ENCODE measurements around the gene CDH2.

Gene CDH2

DNA sequence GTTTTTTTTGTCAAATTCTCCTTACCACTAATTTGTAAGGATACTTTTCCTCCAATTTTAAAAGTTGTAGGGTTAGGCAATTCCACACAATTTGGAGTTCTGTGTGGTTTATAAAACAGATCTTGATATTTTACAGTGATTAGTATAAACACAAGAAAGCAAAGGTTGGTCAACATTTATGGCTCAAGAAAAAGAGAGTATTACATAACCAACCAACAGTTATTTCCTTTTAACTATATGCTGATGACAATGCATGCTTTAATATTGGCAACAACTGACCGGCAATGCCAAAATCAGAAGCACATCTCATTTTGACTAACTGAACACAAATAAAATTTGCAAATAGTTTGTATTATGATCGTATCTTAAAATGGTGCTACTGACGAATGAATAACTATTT, 137.2 kb downstream of the CDH2 start:
- DNase-seq, result no peak

DNA sequence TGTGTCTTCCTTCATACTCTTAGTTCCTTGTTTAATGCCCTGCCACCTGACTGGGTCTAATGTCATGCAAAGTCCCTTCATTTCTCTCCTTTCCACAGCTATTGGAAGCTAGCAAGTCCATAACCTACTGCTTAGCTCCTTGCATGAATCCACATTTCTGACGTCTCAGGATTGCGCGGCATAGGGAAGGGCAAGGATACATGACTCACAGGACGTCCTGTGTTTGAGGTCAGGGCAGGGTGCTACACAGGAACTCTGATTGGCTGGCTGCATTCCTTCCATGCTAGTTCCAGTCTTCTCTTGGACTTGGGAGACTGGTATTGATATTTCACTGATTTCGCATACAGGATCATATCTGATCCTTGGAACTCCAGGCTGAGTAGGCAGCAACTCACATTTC, 137.9 kb downstream of the CDH2 start:
- DNase-seq, result no peak

DNA sequence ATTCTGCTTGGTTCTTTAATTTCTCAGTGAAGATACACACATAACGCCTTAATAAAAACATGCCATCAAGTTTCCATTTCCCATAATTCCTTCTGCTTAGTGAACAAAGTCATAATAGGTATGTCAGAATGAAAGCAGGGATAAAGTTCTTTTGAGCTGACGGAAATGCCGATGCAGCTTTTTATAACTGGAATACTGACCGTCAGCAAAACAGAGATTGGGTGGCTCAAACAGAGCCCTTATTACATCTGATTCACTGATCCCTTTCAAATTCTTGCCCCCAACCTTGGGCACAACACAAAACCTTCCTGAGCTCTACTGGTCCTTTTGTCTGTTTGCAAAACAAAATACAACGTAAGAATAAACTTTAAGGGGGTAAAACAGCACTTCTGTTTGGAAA, 140.4 kb downstream of the CDH2 start:
- DNase-seq, result no peak

DNA sequence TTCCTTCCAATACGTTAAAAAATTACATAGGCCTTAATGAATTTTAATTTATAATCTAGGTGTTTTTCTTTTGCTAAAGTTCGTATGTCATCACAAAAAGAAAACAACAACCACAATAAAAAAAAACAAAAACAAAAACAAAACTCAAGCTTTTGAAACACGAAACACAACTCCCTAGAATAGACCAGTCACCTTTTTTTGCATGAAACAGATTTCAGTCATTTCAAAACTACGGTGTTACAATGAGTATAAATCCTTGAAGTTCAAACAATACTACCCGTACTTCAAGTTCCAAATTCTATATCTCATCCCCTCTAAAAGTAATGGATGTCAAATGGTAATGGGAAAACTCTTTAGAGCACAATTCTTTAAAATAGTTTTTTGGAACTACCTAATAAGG, 142.4 kb downstream of the CDH2 start:
- DNase-seq, result no peak

DNA sequence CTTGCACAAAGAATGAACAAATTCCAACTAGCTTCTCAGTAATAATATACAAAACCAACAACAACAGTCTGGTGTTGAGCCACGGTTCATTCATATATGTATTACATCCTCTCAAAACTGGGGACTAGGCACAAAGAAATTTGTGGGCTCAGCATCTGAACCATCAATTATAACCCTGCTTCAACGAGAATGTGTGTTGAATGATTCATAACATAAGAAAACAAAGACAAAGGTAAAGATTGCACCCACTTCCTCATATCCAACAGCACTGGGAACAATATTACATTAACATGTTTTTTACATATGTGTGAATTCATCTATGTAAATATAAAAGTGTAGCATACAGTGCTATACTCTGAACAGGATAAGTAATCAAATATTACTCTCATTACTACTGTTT, 144.8 kb downstream of the CDH2 start:
- DNase-seq, result no peak

DNA sequence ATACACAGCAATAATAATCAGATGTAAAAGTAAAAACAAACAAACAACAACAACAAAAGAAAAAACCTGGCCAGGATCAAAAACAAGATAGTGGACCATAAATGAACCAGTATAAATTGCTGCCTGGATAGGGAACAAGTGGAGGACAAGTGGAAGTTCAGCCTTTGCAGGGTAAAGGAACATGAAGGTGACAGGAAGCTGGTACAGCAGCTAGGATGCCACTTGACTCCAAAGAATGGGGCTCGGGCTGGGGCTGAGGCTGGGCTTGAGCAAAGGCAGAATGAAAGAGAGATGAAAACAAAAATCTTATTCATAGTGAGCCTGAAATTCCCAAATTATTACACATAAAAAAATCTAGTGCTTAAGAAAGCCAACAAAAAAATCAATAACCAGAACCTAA, 146.5 kb downstream of the CDH2 start:
- no peak for DNase-seq

DNA sequence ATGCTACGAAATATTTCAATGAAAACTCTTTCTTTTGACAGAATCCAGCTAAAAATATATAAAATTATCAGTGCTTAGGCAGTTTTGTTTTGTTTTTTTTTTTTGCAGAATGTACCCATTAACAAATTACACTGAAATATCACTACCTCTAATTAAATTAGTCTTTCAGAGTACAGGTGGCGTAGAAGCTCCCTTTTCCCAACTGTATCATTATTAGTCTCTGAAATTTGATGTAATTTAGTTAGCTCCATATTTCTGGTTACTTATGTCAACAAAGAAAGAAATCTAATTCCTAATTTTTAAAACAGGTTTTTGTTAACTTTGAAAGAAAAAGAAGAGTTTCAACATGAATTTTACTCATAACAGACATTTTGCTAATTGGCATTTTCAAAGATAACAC, 149.2 kb downstream of the CDH2 start:
- no peak for DNase-seq

DNA sequence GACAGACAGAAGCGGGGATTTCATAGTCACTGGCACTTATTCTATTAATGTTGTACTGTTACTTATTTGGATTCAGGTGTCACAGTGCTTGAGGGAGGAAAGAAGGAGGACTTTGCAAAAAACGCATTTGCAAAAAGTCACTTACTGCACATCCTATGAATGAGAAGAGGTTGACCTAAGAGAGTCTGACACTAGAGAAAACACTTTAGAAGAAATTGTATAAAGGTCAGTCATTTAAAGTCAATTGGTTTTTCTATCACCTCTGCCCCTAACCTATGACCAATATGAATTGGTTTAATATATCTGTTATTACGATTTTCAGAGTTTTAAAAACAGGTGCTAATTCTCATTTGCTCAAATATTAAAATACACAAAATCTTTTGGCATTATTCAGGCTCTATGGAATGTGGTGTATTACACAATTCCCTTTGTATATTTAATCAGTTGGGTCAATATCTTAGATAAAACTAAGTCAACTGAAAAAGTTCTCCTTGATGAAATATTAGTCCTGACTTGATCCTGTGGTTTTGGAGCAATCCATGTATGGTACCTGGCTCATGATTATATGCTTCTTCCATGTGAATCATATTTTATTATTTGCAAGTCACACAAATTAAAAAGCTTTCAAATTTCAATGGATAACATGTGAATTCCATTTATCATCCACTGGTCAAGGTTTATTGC, 157.4 kb downstream of the CDH2 start:
- no peak for DNase-seq

DNA sequence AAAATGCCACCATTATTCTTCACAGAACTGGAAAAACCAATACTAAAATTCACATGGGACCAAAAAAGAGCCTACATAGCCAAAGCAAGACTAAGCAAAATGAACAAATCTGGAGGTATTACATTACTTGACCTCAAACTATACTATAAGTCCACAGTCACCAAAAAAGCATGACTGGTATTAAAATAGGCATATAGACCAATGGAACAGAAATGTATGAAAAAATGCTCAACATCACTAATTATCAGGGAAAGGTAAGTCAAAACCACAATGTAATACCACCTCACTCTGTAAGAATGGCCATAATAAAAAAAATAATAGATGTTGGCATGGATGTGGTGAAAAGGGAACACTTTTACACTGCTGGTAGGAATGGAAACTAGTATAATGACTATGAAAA, 158.6 kb downstream of the CDH2 start:
- no peak for DNase-seq

DNA sequence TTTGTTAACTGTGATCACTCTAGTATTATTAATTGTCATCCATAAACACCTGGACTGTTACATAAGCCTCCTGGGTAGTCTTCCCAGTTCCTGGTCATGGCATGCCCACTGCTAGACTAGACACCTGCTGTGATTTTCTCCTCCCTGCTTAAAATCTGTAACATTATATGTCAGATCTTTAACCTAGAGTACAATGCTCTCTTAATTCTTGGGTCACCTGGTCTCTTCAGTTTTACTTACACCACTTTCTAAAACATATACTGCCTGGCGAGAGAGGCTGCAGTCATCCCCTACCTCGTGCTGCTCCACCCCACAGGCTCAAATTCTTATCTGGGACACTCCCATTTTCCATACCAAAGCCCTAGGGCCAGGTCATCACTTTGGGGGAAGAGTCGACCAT, 161.3 kb downstream of the CDH2 start:
- DNase-seq, result no peak

DNA sequence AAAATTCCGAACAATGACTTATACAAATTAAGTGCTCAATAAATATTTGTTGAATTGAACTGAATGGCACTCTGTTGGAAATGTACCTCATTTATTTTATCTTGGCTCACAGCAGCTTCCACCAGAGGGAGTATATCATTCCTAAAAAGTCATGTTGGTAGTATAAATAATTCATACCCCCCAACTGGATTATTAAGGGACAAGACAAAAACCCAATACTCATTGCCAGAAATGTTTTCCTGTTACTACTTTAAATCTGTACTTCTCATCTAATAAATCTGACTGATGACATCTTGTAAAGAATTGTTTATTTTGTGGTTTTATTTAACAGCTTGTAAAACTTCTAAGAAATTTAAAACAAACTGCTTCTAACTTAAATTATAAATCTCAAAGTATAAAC, 163.9 kb downstream of the CDH2 start:
- DNase-seq, result peak; percentile 6

DNA sequence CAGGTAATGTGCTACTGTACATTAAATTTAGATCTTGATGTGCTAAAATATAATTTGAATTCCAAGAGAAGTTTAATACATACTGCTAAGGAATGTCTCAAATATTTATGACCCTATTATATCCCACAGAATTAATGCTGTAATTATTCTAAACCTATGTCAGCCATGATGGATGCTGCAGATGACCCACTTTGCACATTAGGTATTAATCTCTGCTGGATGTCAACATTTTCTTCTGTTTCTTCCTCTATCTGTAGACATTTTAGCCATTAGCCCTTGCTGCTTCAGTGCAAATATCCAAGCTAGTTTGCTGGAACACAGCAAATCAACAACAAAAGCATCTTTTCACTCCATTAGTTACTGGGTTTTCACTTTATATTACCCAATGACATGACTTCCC, 164.6 kb downstream of the CDH2 start:
- no peak for DNase-seq

DNA sequence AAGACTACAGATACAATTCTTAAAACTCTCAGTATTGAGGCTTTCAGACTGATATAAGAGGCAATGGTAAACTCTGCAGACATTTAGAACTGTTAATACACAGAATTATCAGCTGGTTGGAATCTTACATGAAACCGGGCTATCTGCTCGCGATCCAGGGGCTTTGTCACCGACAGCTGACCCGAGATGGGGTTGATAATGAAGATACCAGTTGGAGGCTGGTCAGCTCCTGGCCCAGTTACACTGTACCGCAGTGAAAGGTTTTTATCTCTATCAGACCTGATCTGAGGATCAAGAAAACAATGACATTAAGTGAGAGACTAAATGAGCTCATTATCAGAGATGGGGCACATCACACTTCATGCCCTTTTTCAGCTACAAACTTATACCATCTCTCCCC, 167.3 kb downstream of the CDH2 start:
- no peak for DNase-seq

DNA sequence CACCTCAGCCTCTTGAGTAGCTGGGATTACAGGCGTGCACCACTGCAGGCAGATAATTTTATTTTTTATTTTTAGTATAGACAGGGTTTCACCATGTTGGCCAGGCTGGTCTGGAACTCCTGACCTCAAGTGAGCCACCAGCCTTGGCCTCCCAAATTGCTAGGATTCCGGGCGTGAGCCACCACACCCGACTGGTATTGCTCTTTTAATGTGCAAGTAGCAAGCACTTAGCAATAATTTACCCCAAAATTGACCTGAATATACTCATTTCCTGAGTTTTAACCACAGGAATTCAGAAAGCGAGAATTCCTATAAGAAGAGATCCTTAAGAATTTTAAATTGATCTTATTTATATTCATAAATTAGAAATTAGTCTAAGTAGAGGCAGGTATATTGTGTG, 169.1 kb downstream of the CDH2 start:
- no peak for DNase-seq

DNA sequence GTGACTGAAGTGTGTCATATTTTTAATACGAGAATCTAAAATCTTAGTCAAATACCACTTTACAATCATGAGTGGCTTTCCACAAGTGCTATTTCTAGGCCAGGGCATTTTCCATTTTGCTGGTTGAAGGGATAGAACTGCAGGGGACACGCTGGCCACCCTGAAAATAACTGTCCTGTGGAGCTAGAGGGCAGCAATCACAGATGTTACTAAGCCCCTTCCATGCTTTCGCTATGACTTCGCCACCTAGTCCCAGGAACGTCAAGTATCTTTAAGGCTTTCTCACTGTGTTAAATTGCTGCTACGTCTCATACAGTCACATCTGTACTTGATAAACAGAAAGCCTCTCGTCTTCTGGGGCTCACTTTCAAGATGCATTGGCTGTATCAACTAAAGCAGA, 171.8 kb downstream of the CDH2 start:
- no peak for DNase-seq

DNA sequence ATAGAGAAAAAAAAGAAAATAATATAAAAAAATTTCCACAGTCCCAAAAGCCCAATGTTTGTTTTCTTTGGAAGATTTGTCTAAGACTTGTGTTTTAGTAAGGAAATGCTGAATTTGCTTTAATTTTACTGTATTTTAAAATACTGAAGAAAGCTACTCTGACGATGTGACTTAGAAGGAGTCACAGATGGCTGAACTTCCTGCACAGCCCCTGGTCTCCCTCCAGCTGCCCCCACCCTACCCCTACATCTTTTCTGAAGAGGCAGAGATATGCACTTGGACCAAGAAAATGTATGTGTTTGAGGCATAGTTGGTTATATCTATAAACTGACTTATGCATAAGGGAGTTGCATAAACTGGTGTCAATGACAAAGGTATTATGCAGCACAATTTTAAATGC, 172.3 kb downstream of the CDH2 start:
- no peak for DNase-seq

DNA sequence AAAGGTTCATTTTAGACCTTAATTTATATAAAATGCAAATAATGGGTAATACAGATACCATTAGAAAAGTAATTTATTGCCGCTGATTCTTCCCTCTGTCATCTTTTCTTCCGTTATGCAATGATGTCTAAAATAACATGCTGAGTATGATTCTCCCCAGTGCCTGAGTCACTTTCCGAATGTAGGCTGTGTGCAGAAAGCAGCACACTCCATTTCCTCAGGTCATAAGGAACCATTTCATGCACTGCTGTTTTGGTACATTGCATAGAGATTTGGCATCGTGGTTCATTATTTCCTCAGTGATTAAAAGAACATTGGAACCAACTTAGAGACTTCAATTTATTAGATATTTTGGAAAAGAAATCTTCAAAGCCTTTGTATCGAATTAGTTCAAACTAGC, 173.5 kb downstream of the CDH2 start:
- no peak for DNase-seq

DNA sequence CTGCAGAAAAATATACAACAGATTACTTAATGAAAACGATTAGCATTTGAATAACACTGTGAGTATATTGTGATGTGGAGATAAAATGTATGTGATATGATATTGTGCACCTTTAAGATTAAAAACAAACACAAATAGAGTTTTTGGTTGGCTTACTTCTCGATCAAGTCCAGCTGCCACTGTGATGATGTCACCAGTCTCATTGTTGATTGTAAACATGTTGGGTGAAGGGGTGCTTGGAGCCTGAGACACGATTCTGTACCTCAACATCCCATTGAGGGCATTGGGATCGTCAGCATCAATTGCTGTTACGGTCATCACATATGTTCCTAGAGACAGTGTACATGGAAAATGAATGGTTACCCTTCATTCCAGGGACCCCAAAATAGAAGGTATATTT, 174.1 kb downstream of the CDH2 start:
- DNase-seq, result no peak

DNA sequence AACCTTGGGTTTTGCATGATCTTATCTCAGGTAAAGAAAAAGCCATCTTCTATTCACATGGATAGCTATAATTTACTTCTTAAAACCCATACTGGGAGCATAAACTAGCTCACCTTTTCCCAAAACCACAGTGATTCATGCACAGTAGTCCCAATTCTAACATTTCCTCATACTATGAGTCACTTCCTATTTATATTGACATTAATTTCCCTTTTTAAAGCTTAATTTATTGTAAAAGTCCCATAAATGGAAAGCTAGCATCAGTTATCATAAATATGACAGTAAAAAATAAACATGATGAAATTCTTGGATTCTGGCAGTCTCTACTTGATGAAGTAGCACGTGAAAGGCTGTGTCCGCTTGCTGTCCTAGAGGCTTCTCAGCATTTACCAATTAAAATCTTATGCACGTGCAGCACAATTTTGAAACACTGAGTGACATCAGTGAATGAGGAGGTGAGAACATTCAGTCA, 180.1 kb downstream of the CDH2 start:
- no peak for DNase-seq

DNA sequence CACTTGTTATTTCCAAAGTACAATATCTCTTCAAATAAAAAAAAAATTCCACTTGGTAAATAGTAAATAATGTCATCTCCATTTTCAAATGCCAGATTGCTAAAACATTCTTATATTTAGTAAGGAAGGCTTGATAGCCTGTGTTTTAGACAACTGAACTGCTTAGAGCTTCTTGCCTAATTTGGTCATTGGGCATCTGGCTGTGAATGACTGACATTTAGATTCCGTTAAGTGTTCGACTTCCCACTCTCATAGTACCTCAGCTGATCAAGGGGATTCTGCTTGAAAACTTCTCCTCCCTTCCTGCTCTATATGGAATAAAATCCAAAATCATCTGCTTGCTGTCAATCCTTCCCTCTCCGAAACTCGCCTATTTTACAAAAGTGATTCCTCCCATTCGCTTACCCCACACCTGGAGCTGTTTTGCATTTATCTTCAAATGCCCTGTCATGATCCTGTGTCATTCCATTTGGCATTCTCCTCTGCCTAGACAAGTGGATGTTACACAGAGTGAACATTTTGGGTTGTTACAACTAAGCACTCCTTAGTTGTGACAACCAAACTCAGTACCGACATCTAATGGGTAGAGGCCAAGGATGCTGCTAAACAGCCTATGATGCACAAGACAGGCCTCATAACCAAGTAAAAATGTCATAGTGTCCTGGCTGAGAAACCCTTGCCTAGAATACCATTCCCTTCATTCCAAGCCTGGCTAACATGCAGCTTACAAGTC, 181.0 kb downstream of the CDH2 start:
- DNase-seq, result no peak

DNA sequence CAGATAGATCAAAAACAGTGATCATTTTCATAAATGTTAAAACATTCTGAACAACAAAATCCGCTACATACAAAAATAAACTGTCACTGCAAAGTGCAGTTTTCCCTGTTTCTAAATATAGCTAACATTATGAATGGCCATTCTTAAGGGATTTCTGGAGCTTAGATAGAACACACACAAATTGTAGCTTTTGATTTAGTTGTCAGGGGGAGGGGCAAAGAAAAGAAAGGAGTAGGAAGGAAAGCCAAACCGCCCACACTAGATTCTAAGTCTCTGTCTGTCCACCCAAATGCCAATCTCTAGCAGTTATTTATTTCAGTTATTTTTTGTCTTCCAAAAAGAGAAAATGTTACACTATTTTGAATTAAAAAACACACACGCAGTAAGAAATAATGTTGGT, 182.4 kb downstream of the CDH2 start:
- no peak for DNase-seq

DNA sequence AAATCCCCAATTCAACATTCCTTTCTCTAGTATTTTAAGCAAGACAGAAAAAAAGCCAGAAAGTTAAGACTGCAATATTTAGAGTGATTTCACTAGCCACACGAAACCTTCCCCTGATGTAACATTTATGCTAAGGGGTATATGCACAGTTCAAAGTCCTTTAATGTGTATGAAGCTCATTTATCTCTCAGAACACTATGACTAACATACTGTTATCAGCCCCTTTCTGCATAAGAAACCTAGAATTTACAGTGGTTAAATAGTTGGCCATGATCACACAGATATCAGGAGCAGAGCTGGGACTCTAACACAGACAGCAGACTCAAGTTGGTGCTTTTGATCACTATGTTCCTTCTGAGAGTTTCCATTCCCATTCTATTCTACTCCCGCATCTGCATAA, 185.5 kb downstream of the CDH2 start:
- no peak for DNase-seq

DNA sequence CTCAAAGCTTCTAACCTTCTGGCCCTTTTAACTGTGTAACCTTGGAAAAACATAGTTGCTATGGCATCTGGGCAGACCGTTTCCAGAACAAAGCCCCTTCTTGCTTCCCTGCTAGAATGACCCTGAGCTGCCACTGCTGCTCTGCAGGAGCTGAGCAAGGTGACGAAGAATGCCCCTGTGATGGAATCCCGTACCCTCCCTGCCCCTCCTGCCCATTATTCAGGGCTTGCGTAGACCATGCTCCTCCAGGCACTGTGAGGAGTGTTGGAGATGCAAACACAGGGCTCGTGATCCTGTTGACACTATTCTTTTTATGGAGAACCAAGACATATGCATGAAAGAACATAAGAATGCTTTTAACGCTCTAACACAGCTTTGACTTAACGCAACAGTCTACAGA, 191.1 kb downstream of the CDH2 start:
- DNase-seq, result no peak

DNA sequence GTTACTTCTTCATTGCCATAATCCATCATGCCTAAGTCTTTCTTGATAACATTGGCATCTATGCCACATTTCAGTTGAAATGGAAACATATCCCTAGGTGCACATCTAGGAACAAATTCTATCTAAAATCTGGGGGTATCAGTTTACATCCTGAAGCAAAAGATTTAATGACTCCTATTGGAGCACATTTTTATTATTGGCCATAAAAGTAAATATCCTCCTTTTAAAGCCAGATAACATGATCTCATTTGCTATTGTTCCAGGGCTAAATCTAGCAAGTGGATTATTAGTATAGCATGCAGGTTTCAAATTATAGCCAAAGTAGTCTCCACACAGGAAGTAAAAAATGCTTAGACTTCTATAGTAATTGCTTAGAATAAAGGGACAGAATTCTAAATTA, 193.2 kb downstream of the CDH2 start:
- DNase-seq, result no peak

DNA sequence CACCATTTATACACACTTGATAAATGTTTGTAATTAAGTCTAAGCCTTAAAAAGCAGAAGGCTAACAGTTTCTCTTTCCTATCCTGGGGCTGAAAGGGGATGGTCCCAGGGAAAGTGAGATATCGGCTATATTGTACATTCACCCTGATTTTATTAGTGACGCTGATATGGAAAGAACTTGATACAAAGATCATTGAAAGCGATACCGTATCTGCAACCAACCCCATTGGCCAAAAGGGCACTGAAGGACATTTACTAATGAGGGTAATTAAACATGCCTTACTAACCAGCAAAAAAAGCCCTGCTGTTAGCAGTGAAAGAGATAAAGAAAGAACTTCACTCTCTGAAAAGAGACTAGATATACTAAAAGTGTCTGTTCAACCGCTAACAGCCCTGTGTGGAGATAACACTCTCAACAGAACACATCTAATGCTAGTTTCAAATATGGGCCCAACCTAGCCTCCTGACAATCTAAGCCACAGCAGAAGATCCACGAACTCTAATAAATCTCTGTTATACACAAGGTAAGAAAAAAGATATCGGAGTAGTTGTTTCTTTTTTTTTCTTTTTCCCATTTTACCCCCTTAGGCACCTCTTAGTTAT, 200.0 kb downstream of the CDH2 start:
- DNase-seq, result no peak
